H1 (cell line): Measurements from ENCODE around the gene TNFAIP2. TPM values are rescaled to one million over a fixed set of nuclear protein-coding genes. Genes with fewer than 3 reads are reported as not detected.

Source experiments
- ATF3 ChIP-seq: IDR thresholded peaks from 2 replicates; pipeline ENCODE4 v1.6.1; 2011; ENCODE audit warnings: low read depth, mild to moderate bottlenecking, low read length; ENCODE audit not compliant: insufficient read depth
- BCL11A ChIP-seq, 2 experiments: IDR thresholded peaks; one replicate each; pipeline ENCODE4 v1.6.1; 2011; ENCODE audit warnings: low read depth in 2 of 2, low read length in 2 of 2, mild to moderate bottlenecking in 2 of 2
- CEBPB ChIP-seq: IDR thresholded peaks from 2 replicates; pipeline ENCODE4 v1.6.1; 2012; ENCODE audit warnings: low read depth, low read length
- CHD7 ChIP-seq: fragments of 300-600 bp; sonication (generic); IDR thresholded peaks from 2 replicates; pipeline ENCODE4 v1.7.1; 2012; ENCODE audit warnings: low read length, moderate library complexity, mild to moderate bottlenecking, inconsistent platforms; ENCODE audit not compliant: insufficient replicate concordance
- CTBP2 ChIP-seq: IDR thresholded peaks from 2 replicates; pipeline ENCODE4 v1.7.0; 2011; ENCODE audit warnings: borderline replicate concordance, mild to moderate bottlenecking, moderate library complexity, mixed read lengths, low read length; ENCODE audit not compliant: insufficient read depth, insufficient read length
- KDM4A ChIP-seq: IDR thresholded peaks from one replicate; pipeline ENCODE4 v1.7.1; 2012; ENCODE audit warnings: low read depth, mild to moderate bottlenecking, moderate library complexity, low read length, inconsistent platforms; ENCODE audit not compliant: severe bottlenecking
- NANOG ChIP-seq: IDR thresholded peaks from 2 replicates; pipeline ENCODE4 v1.6.1; 2011; ENCODE audit warnings: low read length, low read depth, mild to moderate bottlenecking, inconsistent platforms; ENCODE audit not compliant: insufficient read depth, poor library complexity, severe bottlenecking
- POLR2A ChIP-seq, 2 experiments: IDR thresholded peaks; 1 replicate in 1 of 2; 2 replicates in 1 of 2; pipeline ENCODE4 v1.6.1; 2011; ENCODE audit warnings: low read depth in 2 of 2, low read length in 2 of 2, mild to moderate bottlenecking in 2 of 2; ENCODE audit errors: control extremely low read depth in 1 of 2
- RBBP5 ChIP-seq: IDR thresholded peaks from 2 replicates; pipeline ENCODE4 v1.7.1; 2012; ENCODE audit warnings: low read depth, mild to moderate bottlenecking, inconsistent platforms, low read length, moderate library complexity, borderline replicate concordance
- SUZ12 ChIP-seq: fragments of 200-600 bp; sonication (generic); IDR thresholded peaks from 2 replicates; pipeline ENCODE4 v1.6.1; 2012; ENCODE audit warnings: mild to moderate bottlenecking, inconsistent platforms, low read length, moderate library complexity, mixed read lengths
- TAF7 ChIP-seq: optimal IDR thresholded peaks from 2 replicates; pipeline ENCODE3; 2011; ENCODE audit warnings: low read depth, mild to moderate bottlenecking, inconsistent platforms, low read length, moderate library complexity, borderline replicate concordance
- polyA plus RNA-seq, 7 experiments: library from polyadenylated mRNA; depleted of rRNA in 3 of 7; stranded (reverse) in 5 of 7; unstranded in 2 of 7; fragments of >200 nt in 5 of 7; fragments of 200-250 nt in 2 of 7; gene quantifications; 1 replicate in 5 of 7; 2 replicates in 1 of 7; 4 replicates in 1 of 7; pipeline versions ENCODE4 v1.2.1 to v1.2.3, GENCODE V29; 2011 to 2013; ENCODE audit warnings: missing spikeins in 2 of 7, mixed read lengths in 2 of 7
- total RNA-seq: library from RNA; stranded (reverse); fragmentation: NEBNext Ultra II Directional; extraction: Animal tissue kit (Norgen Biotek cat#: 25700); gene quantifications from 2 replicates; pipeline ENCODE4 v1.2.1, GENCODE V29; 2021

Gene TNFAIP2
- total and polyA plus RNA-seq, 2 of the 8 experiments (the other 6 are each of a cell fraction or from before 2014, with no cell fraction given), result 28.3 to 34.5 TPM

- TF ChIP-seq CHD7 (no peak), SUZ12 (no peak), CTBP2 (no peak), NANOG (no peak), KDM4A (no peak), BCL11A (IDR thresholded peaks at IDR 0.05; ENCODE audit: low read depth in 2 of 2, low read length in 2 of 2) (no peak), POLR2A (IDR thresholded peaks at IDR 0.05; ENCODE audit: control extremely low read depth in 1 of 2, low read depth in 2 of 2, low read length in 2 of 2) (no peak), RBBP5 (no peak), CEBPB (no peak), ATF3 (no peak), TAF7 (no peak)
Measured at GRCh38 chr14:103116636-103117035, 6.6 kb upstream of the TNFAIP2 start (continued).
